HG03095 (cell line): ENCODE results near the gene CLRN3.

Experiments used
- ATAC-seq: cut with Tn5 transposase; IDR thresholded peaks from one replicate; pipeline ENCODE4 v1.9.1; 2021; ENCODE audit warnings: moderate library complexity; ENCODE audit not compliant: unreplicated experiment

The CLRN3 gene

GRCh38 chr10:127899766-127900387, 7.1 kb upstream of the CLRN3 start:
- ATAC-seq: no peak

GRCh38 chr10:127897177-127897576, 4.4 kb upstream of the CLRN3 start:
- ATAC-seq: no peak

- no peak for ATAC-seq
Measured at GRCh38 chr10:127896590-127896989, 3.8 kb upstream of the CLRN3 start.

GRCh38 chr10:127894146-127894545, 1.4 kb upstream of the CLRN3 start:
- ATAC-seq: no peak

- ATAC-seq: no peak
Measured at GRCh38 chr10:127890832-127891334, 1.9 kb downstream of the CLRN3 start.

GRCh38 chr10:127890216-127890615, 2.5 kb downstream of the CLRN3 start:
- ATAC-seq: no peak

- ATAC-seq: no peak
Measured at GRCh38 chr10:127889605-127890195, 3.0 kb downstream of the CLRN3 start.

- no peak for ATAC-seq
Measured at GRCh38 chr10:127888521-127889312, 4.0 kb downstream of the CLRN3 start.

- ATAC-seq: no peak
Measured at GRCh38 chr10:127887541-127888415, 5.0 kb downstream of the CLRN3 start.

GRCh38 chr10:127886371-127887051, 6.2 kb downstream of the CLRN3 start:
- ATAC-seq: no peak

GRCh38 chr10:127884501-127884900, 8.2 kb downstream of the CLRN3 start:
- no peak for ATAC-seq

- ATAC-seq: no peak
Measured at GRCh38 chr10:127883516-127883915, 9.2 kb downstream of the CLRN3 start.

GRCh38 chr10:127882801-127883459, 9.8 kb downstream of the CLRN3 start:
- ATAC-seq: no peak

- ATAC-seq: no peak
Measured at GRCh38 chr10:127882391-127882790, 10.3 kb downstream of the CLRN3 start.

GRCh38 chr10:127881262-127881661, 11.5 kb downstream of the CLRN3 start:
- no peak for ATAC-seq

- no peak for ATAC-seq
Measured at GRCh38 chr10:127880557-127880956, 12.2 kb downstream of the CLRN3 start.

- no peak for ATAC-seq
Measured at GRCh38 chr10:127878475-127879055, 14.2 kb downstream of the CLRN3 start.

- no peak for ATAC-seq
Measured at GRCh38 chr10:127877699-127878098, 15.0 kb downstream of the CLRN3 start.

GRCh38 chr10:127877116-127877515, 15.6 kb downstream of the CLRN3 start:
- ATAC-seq: no peak

- ATAC-seq: no peak
Measured at GRCh38 chr10:127875916-127876315, 16.8 kb downstream of the CLRN3 start.
